ENCODE results near the gene PHF23.

The PHF23 gene

GRCh38 chr17:7228920-7229319 is 10.3 kb downstream of the PHF23 start:
- DNase-seq (ENCODE audit: insufficient read length, low spot score) (no peak), FAIRE-seq (no peak)
- no peak for TF ChIP-seq CTCF (IDR thresholded peaks at IDR 0.05; ENCODE audit: insufficient read depth, missing control alignments)

- TF ChIP-seq CTCF (IDR thresholded peaks at IDR 0.05; ENCODE audit: insufficient read depth, missing control alignments), result no peak
- FAIRE-seq (no peak), DNase-seq (ENCODE audit: insufficient read length, low spot score) (no peak)
Observed at GRCh38 chr17:7226721-7227710, 12.2 kb downstream of the PHF23 start.

- FAIRE-seq, result no peak
- no peak for TF ChIP-seq CTCF (IDR thresholded peaks at IDR 0.05; ENCODE audit: insufficient read depth, missing control alignments)
- DNase-seq (ENCODE audit: insufficient read length, low spot score), result no peak
Observed at GRCh38 chr17:7225711-7226331, 13.4 kb downstream of the PHF23 start.

- FAIRE-seq (no peak), DNase-seq (ENCODE audit: insufficient read length, low spot score) (no peak)
- no peak for TF ChIP-seq CTCF (IDR thresholded peaks at IDR 0.05; ENCODE audit: insufficient read depth, missing control alignments)
Observed at GRCh38 chr17:7224661-7225111, 14.6 kb downstream of the PHF23 start.

- FAIRE-seq, result no peak
- DNase-seq (ENCODE audit: insufficient read length, low spot score), result no peak
- no peak for TF ChIP-seq CTCF (IDR thresholded peaks at IDR 0.05; ENCODE audit: insufficient read depth, missing control alignments)
Observed at GRCh38 chr17:7224110-7224509, 15.1 kb downstream of the PHF23 start.

- no peak for FAIRE-seq
- TF ChIP-seq CTCF (IDR thresholded peaks at IDR 0.05; ENCODE audit: insufficient read depth, missing control alignments), result no peak
- no peak for DNase-seq (ENCODE audit: insufficient read length, low spot score)
Observed at GRCh38 chr17:7223375-7223774, 15.9 kb downstream of the PHF23 start.

- TF ChIP-seq CTCF (IDR thresholded peaks at IDR 0.05; ENCODE audit: insufficient read depth, missing control alignments), result no peak
- no peak for DNase-seq (ENCODE audit: insufficient read length, low spot score)
- no peak for FAIRE-seq
Observed at GRCh38 chr17:7222972-7223292, 16.3 kb downstream of the PHF23 start.
